Mesendoderm (in vitro differentiated cells): ENCODE data around the gene RBM39.

ENCODE experiments used
- DNase-seq: peaks from one replicate; pipeline ENCODE4 v3.0.0; 2013
- H2AK5ac ChIP-seq: 2 replicates; pipeline ENCODE4 v1.6.1; 2013; ENCODE audit warnings: low read length, inconsistent platforms
- H2BK120ac ChIP-seq: 2 replicates; pipeline ENCODE4 v1.6.1; 2013; ENCODE audit warnings: low read depth, mild to moderate bottlenecking, low read length, moderate library complexity, mixed read lengths
- H2BK15ac ChIP-seq: replicated peaks from 2 replicates; pipeline ENCODE4 v1.6.1; 2013; ENCODE audit warnings: low read depth, mild to moderate bottlenecking, moderate library complexity
- H2BK5ac ChIP-seq: 2 replicates; pipeline ENCODE4 v1.6.1; 2013; ENCODE audit warnings: low read length, inconsistent platforms
- H3K18ac ChIP-seq: 2 replicates; pipeline ENCODE4 v1.6.1; 2013; ENCODE audit warnings: mild to moderate bottlenecking, low read length, mixed read lengths
- H3K23ac ChIP-seq: one replicate; pipeline ENCODE4 v1.6.1; 2013; ENCODE audit warnings: low read length
- H3K27ac ChIP-seq: 2 replicates; pipeline ENCODE4 v1.5.1; 2013; ENCODE audit warnings: low read depth, mild to moderate bottlenecking, inconsistent platforms, low read length, moderate library complexity
- H3K27me3 ChIP-seq: 2 replicates; pipeline ENCODE4 v1.6.1; 2013; ENCODE audit warnings: low read length, control low read depth, mild to moderate bottlenecking, inconsistent platforms; ENCODE audit not compliant: insufficient read depth, poor library complexity
- H3K36me3 ChIP-seq: 2 replicates; pipeline ENCODE4 v1.6.1; 2013; ENCODE audit warnings: low read length, inconsistent platforms; ENCODE audit not compliant: control insufficient read depth, insufficient read depth
- H3K4ac ChIP-seq: one replicate; pipeline ENCODE4 v1.6.1; 2013; ENCODE audit warnings: low read depth, mild to moderate bottlenecking, low read length, moderate library complexity
- H3K4me1 ChIP-seq: 2 replicates; pipeline ENCODE4 v1.6.1; 2013; ENCODE audit warnings: low read depth, low read length, inconsistent platforms; ENCODE audit not compliant: control insufficient read depth
- H3K4me2 ChIP-seq: 2 replicates; pipeline ENCODE4 v1.6.1; 2013; ENCODE audit warnings: low read length
- H3K4me3 ChIP-seq: 2 replicates; pipeline ENCODE4 v1.5.1; 2013; ENCODE audit warnings: mild to moderate bottlenecking, low read length
- H3K56ac ChIP-seq: one replicate; pipeline ENCODE4 v1.6.1; 2013; ENCODE audit warnings: low read length
- H3K79me1 ChIP-seq: 2 replicates; pipeline ENCODE4 v1.6.1; 2013; ENCODE audit warnings: low read length, inconsistent platforms
- H3K79me2 ChIP-seq: 2 replicates; pipeline ENCODE4 v1.6.1; 2013; ENCODE audit warnings: mild to moderate bottlenecking, low read length; ENCODE audit not compliant: control insufficient read depth, insufficient read depth
- H3K9ac ChIP-seq: 2 replicates; pipeline ENCODE4 v1.6.1; 2013; ENCODE audit warnings: low read length, inconsistent platforms
- H4K5ac ChIP-seq: one replicate; pipeline ENCODE4 v1.6.1; 2013; ENCODE audit warnings: low read length
- H4K8ac ChIP-seq: one replicate; pipeline ENCODE4 v1.6.1; 2013; ENCODE audit warnings: low read depth, mild to moderate bottlenecking, control low read depth, low read length, moderate library complexity
- WGBS: extraction: QIAGEN DNeasy Blood & Tissue Kit; methylation state at CpG from one replicate; pipeline ENCODE4 v1.1.7; 2013; ENCODE audit warnings: low lambda C conversion rate, missing lambda C conversion rate; ENCODE audit not compliant: insufficient coverage; ENCODE audit errors: extremely low coverage; 5-methylcytosine and 5-hydroxymethylcytosine counted together

RBM39 gene

GRCh38 chr20:35731862-35732643, 10.0 kb downstream of the RBM39 start:
- Histone ChIP-seq H4K5ac (no peak overlapping the region), H3K79me2 (peaks cover 59% of the 10 kb centered on the region), H3K18ac (no peak overlapping the region), H3K27ac (no peak overlapping the region), H2BK5ac (no peak overlapping the region), H4K8ac (no peak overlapping the region), H2BK15ac (no peak overlapping the region), H2AK5ac (no peak overlapping the region), H2BK120ac (no peak overlapping the region), H3K4ac (no peak overlapping the region), H3K9ac (no peak overlapping the region), H3K79me1 (peaks cover 3% of the 10 kb centered on the region), H3K27me3 (no peaks in the 10 kb centered on the region), H3K36me3 (peaks cover 11% of the 10 kb centered on the region), H3K4me1 (no peaks in the 10 kb centered on the region), H3K56ac (no peak overlapping the region), H3K23ac (no peak overlapping the region), H3K4me2 (no peak overlapping the region), H3K4me3 (no peak overlapping the region)
- no peak for DNase-seq
- WGBS, result no CpG with 5 or more reads among the region's 24 CpGs

- H2BK5ac ChIP-seq, result no peak overlapping the region
- H2AK5ac ChIP-seq, result no peak overlapping the region
- H2BK120ac ChIP-seq, result no peak overlapping the region
- H3K79me1 ChIP-seq, result peaks cover 5% of the 10 kb centered on the region
- H3K27me3 ChIP-seq, result no peaks in the 10 kb centered on the region
- no peak overlapping the region for H3K27ac ChIP-seq
- no peak overlapping the region for H3K4me2 ChIP-seq
- H3K79me2 ChIP-seq, result peaks cover 58% of the 10 kb centered on the region
- H3K4ac ChIP-seq, result no peak overlapping the region
- H3K56ac ChIP-seq, result no peak overlapping the region
- H3K23ac ChIP-seq, result no peak overlapping the region
- DNase-seq, result no peak
- H3K18ac ChIP-seq, result no peak overlapping the region
- no peak overlapping the region for H2BK15ac ChIP-seq
- H4K8ac ChIP-seq, result no peak overlapping the region
- peaks cover 14% of the 10 kb centered on the region for H3K36me3 ChIP-seq
- WGBS, result no CpG with 5 or more reads among the region's 2 CpGs
- H3K4me1 ChIP-seq, result no peaks in the 10 kb centered on the region
- H3K9ac ChIP-seq, result no peak overlapping the region
- no peak overlapping the region for H3K4me3 ChIP-seq
- H4K5ac ChIP-seq, result no peak overlapping the region
Measured at GRCh38 chr20:35731469-35731788, 10.6 kb downstream of the RBM39 start.

GRCh38 chr20:35730583-35731468, 11.2 kb downstream of the RBM39 start:
- Histone ChIP-seq H3K79me2 (peaks cover 57% of the 10 kb centered on the region), H3K4ac (no peak overlapping the region), H3K79me1 (peaks cover 5% of the 10 kb centered on the region), H3K18ac (no peak overlapping the region), H2BK5ac (no peak overlapping the region), H3K36me3 (peaks cover 13% of the 10 kb centered on the region), H3K27me3 (no peaks in the 10 kb centered on the region), H2BK15ac (no peak overlapping the region), H2BK120ac (no peak overlapping the region), H3K9ac (no peak overlapping the region), H2AK5ac (no peak overlapping the region), H3K4me3 (no peak overlapping the region), H4K8ac (no peak overlapping the region), H3K4me2 (no peak overlapping the region), H3K23ac (no peak overlapping the region), H3K27ac (no peak overlapping the region), H4K5ac (no peak overlapping the region), H3K4me1 (no peaks in the 10 kb centered on the region), H3K56ac (no peak overlapping the region)
- no peak for DNase-seq
- WGBS, result no CpG with 5 or more reads among the region's 4 CpGs

- no peak overlapping the region for H3K4me3 ChIP-seq
- peaks cover 15% of the 10 kb centered on the region for H3K36me3 ChIP-seq
Measured at GRCh38 chr20:35729836-35730582, 12.1 kb downstream of the RBM39 start.

GRCh38 chr20:35729283-35729807, 12.7 kb downstream of the RBM39 start:
- Histone ChIP-seq H3K36me3 (peaks cover 16% of the 10 kb centered on the region), H3K4me1 (no peaks in the 10 kb centered on the region)
- DNase-seq, result no peak

More at GRCh38 chr20:35729836-35730582, 12.1 kb downstream of the RBM39 start:
- Histone ChIP-seq H2BK120ac (no peak overlapping the region), H3K9ac (no peak overlapping the region), H3K79me2 (peaks cover 56% of the 10 kb centered on the region), H2BK5ac (no peak overlapping the region), H3K4me2 (no peak overlapping the region), H3K27ac (no peak overlapping the region), H3K56ac (no peak overlapping the region), H3K18ac (no peak overlapping the region), H4K5ac (no peak overlapping the region), H3K27me3 (no peaks in the 10 kb centered on the region), H2AK5ac (no peak overlapping the region), H3K23ac (no peak overlapping the region), H4K8ac (no peak overlapping the region), H2BK15ac (no peak overlapping the region), H3K79me1 (peaks cover 8% of the 10 kb centered on the region), H3K4me1 (no peaks in the 10 kb centered on the region), H3K4ac (no peak overlapping the region)
- WGBS, result no CpG with 5 or more reads among the region's 2 CpGs
- no peak for DNase-seq

More at GRCh38 chr20:35729283-35729807, 12.7 kb downstream of the RBM39 start:
- Histone ChIP-seq H3K27me3 (no peaks in the 10 kb centered on the region), H3K27ac (no peak overlapping the region), H4K5ac (no peak overlapping the region), H3K56ac (no peak overlapping the region), H2BK15ac (no peak overlapping the region), H4K8ac (no peak overlapping the region), H3K18ac (no peak overlapping the region), H3K23ac (no peak overlapping the region), H3K4ac (no peak overlapping the region), H2BK120ac (no peak overlapping the region), H3K4me3 (no peak overlapping the region), H2BK5ac (no peak overlapping the region), H3K4me2 (no peak overlapping the region), H3K9ac (no peak overlapping the region), H3K79me1 (peaks cover 10% of the 10 kb centered on the region), H2AK5ac (no peak overlapping the region), H3K79me2 (peaks cover 54% of the 10 kb centered on the region)
- no CpG with 5 or more reads among the region's 7 CpGs for WGBS
